NCI-H2196 treated with DMSO at 0.1 percent for 48 hours (cell line): ENCODE results near the gene RBM33.

Experiments
- DNase-seq: peaks from one replicate; lab custom pipeline; 2025; ENCODE audit not compliant: unreplicated experiment; lab: John Stamatoyannopoulos, UW

The RBM33 gene

DNA sequence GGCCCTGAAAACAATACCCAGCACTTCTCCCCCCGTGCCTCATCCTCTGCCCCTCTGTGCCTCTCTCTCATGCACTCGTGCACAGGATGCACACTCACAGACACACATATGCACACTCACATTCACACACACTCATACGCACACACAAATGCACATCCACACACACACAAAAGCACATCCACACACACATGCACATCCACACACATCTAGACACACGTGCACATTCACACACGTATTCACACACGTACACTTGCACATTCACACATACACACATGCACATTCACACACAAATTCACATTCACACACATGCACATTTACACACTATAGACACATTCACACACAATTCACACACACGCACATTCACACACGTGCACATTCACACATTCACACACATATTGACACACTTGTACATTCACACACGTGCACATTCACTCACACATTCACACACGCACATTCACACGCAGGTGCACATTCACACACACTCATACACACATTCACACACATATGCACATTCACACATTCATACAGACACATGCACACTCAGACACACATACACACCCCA lies 148.6 kb downstream of the RBM33 start:
- no peak for DNase-seq

DNA sequence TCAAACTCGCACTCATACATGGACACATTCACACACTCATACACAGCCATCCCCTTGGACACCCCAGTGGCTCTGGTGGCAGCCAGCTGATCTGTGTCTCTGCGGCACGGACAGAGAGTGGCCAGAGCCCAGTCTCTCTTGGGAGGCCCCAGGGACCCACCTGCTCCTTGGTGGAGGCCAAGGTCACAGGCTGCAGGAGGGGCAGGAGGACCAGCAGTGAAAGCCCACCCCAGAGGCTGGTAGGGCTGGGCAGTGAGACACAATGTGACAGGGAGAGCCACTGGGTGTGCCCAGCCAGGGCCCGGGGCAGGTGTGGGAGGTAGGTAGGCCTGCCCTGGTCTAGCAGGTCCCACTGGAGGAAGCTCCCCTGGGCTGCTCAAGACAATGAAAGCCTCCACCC lies 149.3 kb downstream of the RBM33 start:
- DNase-seq = no peak

DNA sequence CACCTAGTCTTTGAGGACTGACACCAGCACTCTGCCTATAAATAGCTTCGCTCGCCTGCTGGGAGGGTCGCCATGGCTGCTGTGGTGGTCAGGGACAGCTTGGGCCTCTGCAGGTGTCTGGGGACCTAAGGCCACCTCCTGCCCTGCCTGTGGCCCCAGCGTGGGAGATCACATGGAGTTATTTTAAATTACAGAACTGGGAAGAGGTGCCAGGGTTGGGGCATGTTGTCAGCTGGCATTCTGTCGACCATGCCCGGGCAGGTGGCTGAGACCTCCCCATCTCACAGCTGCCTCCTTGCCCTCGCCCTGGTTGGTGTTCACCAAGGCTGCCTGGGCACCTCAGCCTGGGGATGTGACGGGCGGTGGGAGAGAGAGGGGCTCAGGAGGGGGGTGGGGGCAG lies 149.7 kb downstream of the RBM33 start:
- DNase-seq = no peak

DNA sequence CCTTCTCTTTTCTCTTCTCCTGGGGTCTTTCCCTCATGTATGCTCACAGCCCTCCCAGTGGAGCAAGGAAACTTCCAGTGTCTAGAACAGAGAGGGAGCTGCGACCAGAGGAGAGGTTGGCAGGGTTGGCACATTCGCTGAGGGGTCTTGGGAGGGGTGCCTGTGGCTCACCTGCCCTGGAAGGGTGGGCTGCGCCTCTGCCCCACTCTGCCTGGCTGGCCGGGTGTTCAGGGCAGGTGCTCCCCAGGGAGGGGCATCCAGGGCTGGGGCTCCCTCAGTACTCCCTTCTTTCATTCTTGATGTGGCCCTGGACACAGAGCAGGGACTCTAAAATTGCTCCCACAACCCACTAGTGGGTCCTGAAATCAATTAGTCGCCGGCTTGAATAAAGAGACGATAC lies 150.9 kb downstream of the RBM33 start:
- no peak for DNase-seq

DNA sequence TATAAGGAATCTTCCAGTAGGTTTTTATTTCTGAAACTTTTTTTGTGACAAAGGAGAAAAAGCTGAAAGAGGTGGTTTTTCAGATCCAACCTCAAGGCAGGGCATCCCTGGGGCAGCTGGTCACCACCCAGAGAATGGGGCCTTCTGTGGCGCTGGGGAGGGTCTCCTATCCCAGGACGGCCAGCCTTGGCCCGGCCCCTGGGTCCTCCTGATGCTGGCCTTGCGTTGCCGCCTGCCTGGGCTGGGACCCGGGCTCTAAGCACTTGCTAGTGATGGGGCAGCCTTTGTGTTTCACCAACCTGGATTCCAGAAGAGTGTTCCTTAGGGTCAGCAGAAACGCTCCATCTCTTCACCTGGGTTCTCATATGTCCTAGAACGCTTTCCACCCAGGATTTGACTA lies 151.5 kb downstream of the RBM33 start:
- DNase-seq = no peak

DNA sequence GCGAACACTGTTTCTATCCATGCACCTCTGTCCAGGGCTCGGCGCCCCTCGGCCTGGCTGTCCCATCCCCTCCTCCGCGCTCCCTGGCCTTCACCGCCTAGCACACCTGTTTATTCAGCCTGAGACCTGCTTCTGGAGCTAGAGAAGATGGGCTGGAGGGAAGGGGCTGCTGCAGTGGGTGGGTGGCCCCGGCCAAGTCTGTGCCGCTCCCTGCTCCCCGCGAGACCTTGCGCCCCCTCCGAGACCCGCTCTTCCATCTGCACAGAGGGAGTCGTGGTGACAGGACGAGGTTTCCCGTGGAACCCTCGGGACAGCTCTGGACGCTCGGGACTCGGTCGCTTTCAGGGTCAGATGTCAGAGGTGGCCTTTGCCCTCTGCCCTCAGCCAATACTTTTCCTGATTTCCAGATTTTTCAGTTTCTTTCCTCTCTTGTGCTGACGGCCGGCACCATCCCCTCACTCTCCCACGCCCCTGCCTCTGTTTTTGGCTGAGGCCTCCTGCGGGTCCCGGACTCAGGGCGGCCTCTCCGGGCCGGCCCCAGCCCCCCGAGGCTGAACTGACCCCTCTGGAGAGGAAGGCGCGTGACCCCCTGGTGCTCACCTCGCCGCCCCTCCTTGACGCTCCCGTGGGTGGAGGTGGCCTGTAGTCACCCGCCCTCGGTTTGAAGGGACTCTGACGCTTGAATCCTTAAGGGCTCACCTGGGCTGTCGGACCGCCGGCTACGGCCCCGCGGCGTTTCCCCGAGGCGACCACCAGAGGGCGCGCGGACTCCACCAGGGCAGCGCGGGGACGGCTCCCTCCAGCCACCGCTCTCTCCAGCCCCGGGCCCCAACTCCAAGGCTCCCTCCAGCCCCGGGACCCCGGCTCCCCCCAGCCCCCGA lies 152.2 kb downstream of the RBM33 start:
- DNase-seq = no peak

DNA sequence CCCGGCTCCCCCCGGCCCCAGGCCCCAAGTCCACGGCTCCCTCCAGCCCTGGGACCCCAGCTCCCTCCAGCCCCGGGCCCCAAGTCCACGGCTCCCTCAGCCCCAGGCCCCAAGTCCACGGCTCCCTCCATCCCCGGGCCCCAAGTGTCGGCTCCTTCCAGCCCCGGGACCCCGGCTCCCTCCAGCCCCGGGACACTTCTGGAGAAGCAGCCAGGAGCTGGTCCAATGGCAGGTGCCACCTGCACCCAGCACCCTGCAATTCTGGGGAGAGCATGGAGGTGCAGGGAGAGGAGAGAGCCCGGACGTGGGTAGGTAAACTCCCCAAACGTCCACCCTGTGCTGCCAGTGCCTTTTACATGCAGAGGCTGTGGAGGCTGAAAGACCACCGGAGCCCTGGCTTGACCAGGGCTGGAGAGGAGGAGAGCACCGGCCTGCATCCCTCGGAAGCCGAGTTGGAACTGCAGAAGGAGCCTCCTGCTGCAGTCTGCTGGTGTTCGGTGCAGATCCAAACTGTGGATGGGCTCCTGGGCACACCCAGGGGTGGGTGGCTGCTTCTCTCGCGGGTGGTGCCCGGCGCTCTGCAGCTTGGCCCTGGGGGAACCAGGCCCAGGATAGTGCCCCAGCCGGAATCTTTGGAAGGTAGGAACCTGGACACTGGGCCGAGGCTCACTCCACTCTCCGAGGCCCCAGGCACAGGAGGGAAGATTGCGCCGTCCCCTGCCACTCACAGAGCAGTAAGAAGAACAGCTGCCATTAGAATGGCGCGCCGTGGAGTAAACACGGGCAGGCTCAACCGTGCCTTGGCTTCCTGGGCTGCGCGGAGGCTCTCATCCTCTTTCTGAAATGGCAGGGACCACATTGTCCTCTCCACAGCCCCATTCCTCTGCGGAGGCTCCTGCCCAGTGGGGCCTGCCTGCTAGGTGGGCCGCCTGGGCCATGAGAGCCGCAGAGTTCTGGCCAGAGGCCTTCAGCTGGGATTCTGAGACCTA lies 153.1 kb downstream of the RBM33 start:
- DNase-seq = no peak

DNA sequence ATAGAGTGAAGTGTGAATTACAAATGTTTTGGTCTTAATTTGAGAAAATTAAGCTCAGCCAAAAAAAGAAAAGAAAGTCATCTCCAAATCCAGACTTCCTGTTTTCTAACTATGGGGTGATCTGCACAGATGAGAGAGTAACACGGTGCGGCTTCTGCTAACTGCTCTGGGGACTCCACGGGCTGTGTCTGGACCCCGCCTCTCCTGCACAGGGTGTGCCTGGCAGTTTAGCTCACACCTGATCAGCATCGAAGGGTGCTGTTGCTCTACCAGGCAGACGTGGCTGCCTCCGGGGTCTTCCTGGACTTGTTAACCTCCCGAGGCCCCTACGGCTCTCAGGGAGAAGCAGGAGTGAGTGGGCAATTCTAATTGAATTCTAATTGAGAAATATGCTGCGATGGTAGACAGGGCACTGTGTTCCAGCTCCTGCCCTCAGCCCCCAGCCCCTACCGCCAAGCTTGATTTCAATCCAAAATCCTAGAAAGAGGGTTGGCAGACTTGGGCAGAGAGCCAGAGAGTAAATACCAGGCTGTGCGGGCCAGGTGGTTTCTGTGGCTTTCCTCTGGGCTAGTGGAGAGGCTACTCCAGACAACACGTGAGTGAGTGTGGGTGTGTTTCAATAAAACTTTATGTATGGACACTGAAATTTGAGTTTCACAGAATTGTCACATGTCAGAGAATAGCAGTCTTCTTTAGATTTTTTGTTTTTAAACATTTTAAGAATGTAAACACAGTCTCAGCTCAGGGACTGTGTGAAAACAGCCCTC lies 154.4 kb downstream of the RBM33 start:
- DNase-seq = no peak

DNA sequence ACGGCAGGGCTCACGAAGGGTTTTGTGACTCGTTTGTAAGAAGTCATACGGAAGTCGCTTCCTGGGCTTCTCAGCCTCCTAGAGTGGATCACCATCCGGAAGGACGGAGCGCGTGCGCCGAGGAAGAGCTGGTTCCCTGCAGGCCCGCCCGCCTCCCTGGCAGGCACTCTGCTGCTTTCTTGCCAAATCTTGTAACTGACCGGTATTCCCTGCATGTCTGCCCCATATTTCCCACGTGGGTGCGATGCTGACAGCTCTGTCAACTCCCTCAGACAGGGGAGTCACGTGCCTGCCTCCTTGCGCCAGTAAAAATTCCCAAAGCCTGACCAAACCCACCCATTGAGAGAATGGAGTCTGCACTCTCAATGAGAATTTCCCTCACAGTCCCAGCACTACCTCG lies 155.1 kb downstream of the RBM33 start:
- DNase-seq = no peak

DNA sequence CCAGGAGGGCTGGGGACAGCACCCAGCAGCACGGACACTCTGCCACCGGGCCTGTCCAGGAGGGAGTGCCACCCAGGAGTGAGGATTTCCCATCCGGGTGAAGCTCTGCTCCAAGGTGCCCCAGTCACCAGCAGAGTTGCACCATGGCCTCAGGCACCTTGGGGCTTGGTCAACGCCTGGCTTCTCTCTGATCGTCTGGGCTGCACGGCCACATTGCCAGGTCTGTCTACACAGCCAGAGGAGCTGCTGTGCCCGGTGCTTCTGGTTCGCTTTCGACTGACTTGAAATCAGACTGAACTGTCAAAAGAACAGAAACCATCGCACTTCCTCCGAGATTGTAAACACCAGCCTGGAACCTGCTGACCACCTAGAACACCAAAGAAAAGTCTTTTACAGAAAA lies 155.8 kb downstream of the RBM33 start:
- no peak for DNase-seq

DNA sequence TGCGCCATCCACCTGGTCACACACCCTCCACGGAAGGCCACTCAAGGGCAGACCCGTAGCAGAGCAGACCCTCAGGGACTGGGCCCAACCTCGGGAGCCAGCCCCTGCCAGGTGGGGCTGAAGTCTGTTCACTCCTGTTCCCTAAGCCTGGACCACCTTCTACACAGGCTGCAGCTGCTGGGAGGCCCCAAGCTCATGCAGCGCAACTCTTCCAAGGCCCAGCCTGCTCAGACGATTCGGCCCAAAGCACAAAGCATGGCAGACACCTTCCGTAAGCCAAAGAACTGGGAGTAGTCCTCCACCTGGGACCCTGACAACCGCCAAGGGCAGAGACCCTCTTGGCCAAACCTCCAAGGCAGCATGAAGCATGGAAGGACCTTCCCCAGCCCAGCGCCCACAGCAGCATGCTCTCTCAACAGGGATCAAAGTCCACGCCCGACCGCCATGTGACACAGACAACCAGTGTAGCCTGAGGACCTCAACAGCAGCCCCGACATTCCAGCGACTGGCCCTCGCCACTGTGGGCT lies 156.3 kb downstream of the RBM33 start:
- no peak for DNase-seq

DNA sequence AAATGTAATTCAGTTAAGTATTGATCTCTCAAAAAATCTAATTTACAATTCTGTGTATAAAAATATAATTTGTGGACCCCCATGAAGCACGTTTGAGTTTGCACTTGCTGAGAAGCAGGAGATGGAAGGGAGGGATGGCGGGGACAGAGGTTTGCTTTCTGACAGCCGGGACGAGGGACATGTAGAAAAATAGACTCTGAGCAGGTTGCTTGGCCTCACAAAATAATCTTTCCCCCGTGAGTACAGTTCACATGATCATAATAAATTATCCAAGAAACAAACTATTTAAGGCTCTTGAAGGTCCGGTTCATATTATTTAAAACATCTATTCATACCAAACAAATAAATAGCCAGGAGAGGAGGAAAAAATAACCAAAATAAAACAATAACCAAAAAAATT lies 157.8 kb downstream of the RBM33 start:
- DNase-seq = no peak

DNA sequence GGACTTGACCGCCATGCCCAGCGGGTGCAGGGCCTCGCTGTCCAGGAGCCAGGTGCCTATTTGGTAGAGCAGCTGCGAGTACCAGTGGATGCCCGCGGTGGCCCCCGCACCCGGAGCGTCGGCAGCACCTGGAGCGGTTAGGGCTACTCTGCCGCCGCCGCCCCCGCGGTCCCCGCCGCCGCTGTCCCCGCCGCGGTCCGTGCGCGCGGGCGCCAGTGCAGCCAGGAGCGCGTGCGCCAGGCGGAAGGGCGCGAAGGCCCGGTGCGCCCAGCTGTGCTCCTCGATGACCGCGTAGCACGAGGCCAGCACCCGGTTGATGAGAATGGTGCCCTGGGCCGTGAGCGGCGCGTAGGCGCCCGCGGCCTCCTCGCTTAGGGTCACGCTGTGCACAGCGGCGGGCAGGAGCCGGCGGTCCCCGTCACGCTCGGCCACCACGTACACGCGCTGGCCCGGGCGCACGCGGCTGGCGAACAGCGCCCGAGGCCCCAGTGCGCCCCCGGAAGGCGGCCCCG lies 158.5 kb downstream of the RBM33 start:
- DNase-seq = no peak

DNA sequence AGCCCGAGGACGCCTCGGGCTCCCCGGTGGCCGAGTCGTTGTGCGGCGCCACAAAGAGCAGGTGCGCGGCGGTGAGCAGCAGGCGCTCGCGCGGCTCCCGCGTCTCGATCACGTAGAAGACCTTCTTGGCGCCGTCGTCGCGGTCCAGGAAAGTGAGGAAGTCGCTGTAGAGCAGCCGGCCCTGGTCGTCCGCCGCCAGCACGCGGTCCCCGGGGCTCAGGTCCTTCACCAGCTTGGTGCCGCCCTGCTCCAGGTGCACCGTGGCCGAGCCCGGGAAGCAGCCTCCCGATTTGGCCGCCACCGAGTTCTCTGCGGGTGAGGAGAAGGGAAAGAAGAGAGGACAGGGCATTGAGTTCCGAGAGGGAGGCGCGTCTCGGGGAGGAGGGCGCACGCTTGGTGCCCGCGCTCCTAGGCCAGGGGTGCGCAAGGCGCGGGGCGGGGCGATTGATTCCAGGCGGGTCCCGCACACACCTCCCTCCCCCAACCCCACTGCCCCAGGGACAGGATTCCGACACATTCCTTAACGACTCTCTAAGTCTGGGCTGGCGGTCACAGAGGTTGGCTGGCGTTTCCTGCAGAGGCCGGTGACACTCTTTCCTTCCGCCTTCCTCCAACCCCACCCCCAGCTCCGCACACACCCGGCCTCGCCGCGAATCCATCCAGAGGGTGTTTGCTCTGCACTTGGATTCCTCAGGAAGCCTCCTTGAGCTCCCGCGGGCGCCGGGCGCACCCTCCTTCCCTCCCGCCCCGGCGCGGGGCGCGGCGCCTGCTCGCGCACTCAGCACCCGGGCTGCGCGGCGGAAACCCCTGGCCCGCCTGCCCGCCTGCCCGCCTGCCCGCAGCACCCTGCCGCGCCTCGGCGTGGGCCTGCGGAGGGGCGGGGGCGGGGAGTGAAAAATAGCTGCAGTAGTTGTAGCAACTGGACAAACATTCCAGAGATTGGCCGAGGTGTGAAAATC lies 159.2 kb downstream of the RBM33 start:
- DNase-seq = no peak

DNA sequence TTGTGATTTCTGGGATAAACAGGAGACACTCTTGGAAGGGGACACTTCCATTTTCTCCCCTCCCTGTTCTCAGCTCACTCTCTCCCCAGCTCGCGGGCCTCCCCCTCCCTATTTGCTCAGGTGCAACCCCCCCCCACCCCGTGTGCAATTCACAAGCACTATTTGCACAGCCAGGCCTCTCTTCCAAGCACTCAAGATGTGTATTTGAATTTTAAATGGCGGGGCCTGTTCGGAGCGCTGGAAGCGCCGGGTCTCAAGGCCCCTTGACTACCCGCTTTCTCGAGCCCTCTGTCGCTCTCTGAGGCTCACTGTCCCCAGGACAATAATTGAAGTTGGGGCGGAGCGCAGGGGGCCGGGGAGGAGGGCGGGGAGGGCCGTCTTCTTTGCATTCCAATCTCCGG lies 160.0 kb downstream of the RBM33 start:
- DNase-seq = no peak

DNA sequence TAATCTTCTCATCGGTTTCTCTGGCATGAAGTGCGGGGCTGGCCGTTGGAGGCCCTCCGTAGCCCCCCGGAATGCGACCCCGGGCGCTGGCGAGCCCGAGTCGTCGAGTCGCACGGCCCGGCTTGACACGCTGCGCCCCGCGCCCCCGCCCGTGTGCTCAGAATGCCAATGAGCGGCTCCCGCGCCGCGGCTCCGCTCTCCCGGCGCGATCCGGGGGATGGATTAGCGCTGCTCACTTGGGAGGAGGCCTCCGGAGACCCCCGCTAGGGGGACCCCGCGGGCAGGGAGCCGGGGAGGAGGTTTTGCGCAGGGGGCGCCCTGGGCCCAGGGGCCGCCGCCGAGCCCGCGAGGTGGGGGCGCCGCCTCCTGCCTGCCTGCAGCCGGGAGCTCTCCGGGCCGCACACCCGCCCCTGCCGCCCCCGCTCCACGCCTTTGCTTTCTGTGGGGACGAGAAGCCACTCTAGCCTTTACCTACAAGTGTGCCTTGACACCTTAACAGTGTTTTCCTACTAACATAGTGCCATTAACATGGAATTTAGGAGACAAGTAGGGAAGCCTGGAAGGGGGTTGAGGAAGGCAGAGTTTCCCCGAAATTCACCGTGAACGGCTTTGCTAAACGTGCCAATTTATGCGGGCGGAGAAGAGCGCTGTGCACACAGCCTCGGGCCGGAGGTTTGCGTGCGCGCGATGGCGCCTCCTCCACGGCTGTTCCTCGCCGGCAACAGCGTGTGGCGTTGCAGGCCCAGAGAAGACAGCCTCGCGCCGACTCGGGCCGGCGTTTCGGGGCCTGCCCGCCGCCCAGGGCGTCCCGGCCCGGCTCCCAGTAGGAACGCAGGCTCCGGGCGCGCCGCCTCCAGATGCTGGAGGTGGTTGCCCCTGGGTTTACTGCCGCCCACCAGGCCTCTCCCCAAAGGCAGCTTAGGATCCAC lies 160.7 kb downstream of the RBM33 start:
- no peak for DNase-seq

DNA sequence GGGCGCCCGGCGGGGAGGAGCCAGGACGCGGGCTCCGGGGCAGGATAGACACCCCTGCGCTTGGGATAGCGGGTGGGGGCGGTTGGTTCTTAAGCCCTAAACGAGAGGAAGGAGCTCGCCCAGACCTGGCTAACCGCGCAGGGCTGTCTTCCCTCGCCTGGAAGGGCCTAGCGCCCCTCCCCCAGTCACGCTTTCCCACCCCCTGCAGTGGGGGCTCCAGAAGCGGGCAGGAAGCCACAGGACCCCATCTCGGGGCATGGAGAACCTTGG lies 161.3 kb downstream of the RBM33 start:
- DNase-seq = no peak

DNA sequence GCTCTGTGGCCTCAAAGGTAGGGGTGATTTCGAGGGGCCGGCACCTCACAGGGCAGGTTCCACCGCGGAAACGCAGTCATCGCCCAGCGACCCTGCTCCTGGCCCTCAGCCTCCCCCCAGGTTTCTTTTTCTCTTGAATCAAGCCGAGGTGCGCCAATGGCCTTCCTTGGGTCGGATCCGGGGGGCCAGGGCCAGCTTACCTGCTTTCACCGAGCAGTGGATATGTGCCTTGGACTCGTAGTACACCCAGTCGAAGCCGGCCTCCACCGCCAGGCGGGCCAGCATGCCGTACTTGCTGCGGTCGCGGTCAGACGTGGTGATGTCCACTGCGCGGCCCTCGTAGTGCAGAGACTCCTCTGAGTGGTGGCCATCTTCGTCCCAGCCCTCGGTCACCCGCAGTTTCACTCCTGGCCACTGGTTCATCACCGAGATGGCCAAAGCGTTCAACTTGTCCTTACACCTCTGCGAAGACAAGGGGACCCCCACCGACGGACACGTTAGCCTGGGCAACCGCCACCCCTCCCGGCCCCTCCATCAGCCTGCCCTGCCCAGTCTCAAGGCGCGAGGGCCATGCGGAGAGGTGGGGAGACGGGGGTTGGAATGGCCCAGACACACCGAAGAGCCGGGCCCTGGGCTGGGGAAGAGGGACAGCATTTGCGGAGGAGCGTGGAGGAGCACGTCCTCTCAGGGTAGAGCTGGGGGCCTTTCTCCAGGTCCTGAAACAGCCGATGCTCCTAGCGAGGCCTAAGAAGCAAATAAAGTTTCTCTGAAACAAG lies 161.8 kb downstream of the RBM33 start:
- no peak for DNase-seq
